ENCODE data around the gene ARHGAP28. TPM values are rescaled to one million over a fixed set of nuclear protein-coding genes. Genes with fewer than 3 reads are reported as not detected.

The ARHGAP28 gene
- polyA plus RNA-seq, 1 experiment: 5.3 TPM

- POLR2A ChIA-PET: interaction anchor here (0.6 kb wide), 1 partner anchor 211 kb away, joined by 13 read pairs; no protein-coding TSS in a partner anchor
- Histone ChIP-seq H3K36me3 (ENCODE audit: control insufficient read depth, insufficient read depth, low read length) (no peaks in the 10 kb centered on the region), H3K4me3 (ENCODE audit: low read depth, low read length) (no peak overlapping the region), H3K27me3 (ENCODE audit: control insufficient read depth, insufficient read depth, low read length) (no peaks in the 10 kb centered on the region)
- CTCF ChIA-PET: interaction anchor here (0.6 kb wide), 1 partner anchor 72 kb away, joined by 3 read pairs; no protein-coding TSS in a partner anchor
- no peak for DNase-seq (ENCODE audit: low read depth)
- TF ChIP-seq, protein P1, sequence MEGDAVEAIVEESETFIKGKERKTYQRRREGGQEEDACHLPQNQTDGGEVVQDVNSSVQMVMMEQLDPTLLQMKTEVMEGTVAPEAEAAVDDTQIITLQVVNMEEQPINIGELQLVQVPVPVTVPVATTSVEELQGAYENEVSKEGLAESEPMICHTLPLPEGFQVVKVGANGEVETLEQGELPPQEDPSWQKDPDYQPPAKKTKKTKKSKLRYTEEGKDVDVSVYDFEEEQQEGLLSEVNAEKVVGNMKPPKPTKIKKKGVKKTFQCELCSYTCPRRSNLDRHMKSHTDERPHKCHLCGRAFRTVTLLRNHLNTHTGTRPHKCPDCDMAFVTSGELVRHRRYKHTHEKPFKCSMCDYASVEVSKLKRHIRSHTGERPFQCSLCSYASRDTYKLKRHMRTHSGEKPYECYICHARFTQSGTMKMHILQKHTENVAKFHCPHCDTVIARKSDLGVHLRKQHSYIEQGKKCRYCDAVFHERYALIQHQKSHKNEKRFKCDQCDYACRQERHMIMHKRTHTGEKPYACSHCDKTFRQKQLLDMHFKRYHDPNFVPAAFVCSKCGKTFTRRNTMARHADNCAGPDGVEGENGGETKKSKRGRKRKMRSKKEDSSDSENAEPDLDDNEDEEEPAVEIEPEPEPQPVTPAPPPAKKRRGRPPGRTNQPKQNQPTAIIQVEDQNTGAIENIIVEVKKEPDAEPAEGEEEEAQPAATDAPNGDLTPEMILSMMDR (IDR thresholded peaks at IDR 0.05; ENCODE audit: insufficient read depth, low read depth, low read length): no peak
Observed at GRCh38 chr18:6951336-6952090, 222.0 kb downstream of the ARHGAP28 start.

- Histone ChIP-seq H3K36me3 (ENCODE audit: control insufficient read depth, insufficient read depth, low read length) (no peaks in the 10 kb centered on the region), H3K27me3 (ENCODE audit: control insufficient read depth, insufficient read depth, low read length) (no peaks in the 10 kb centered on the region), H3K4me3 (ENCODE audit: low read depth, low read length) (no peak overlapping the region)
- TF ChIP-seq, protein P1 (IDR thresholded peaks at IDR 0.05; ENCODE audit: insufficient read depth, low read depth, low read length): no peak
- ChIA-PET CTCF (interaction anchor here (0.9 to 1.8 kb wide), 2 partner anchors 11 to 34 kb away, joined by 4 to 6 read pairs; no protein-coding TSS in a partner anchor), POLR2A (no interaction called here)
- DNase-seq (ENCODE audit: low read depth): no peak
Observed at GRCh38 chr18:6954501-6954900, 225.0 kb downstream of the ARHGAP28 start.

- H3K36me3 ChIP-seq (ENCODE audit: control insufficient read depth, insufficient read depth, low read length): no peaks in the 10 kb centered on the region
- TF ChIP-seq, protein P1 (IDR thresholded peaks at IDR 0.05; ENCODE audit: insufficient read depth, low read depth, low read length): no peak
- POLR2A ChIA-PET: no interaction called here
- CTCF ChIA-PET: interaction anchor here (1.8 kb wide), 1 partner anchor 35 kb away, joined by 6 read pairs; no protein-coding TSS in a partner anchor
- no peak for DNase-seq (ENCODE audit: low read depth)
- no peak overlapping the region for H3K4me3 ChIP-seq (ENCODE audit: low read depth, low read length)
- no peaks in the 10 kb centered on the region for H3K27me3 ChIP-seq (ENCODE audit: control insufficient read depth, insufficient read depth, low read length)
Observed at GRCh38 chr18:6955304-6955703, 225.8 kb downstream of the ARHGAP28 start.

GRCh38 chr18:6956495-6956894 is 227.0 kb downstream of the ARHGAP28 start:
- no peaks in the 10 kb centered on the region for H3K36me3 ChIP-seq (ENCODE audit: control insufficient read depth, insufficient read depth, low read length)
- DNase-seq (ENCODE audit: low read depth): no peak
- ChIA-PET POLR2A (no interaction called here), CTCF (interaction anchor here (0.8 kb wide), 1 partner anchor 221 kb away, joined by 3 read pairs; no protein-coding TSS in a partner anchor)
- H3K27me3 ChIP-seq (ENCODE audit: control insufficient read depth, insufficient read depth, low read length): no peaks in the 10 kb centered on the region
- H3K4me3 ChIP-seq (ENCODE audit: low read depth, low read length): no peak overlapping the region
- TF ChIP-seq, protein P1 (IDR thresholded peaks at IDR 0.05; ENCODE audit: insufficient read depth, low read depth, low read length): no peak

GRCh38 chr18:6956999-6957398 is 227.5 kb downstream of the ARHGAP28 start:
- Histone ChIP-seq H3K36me3 (ENCODE audit: control insufficient read depth, insufficient read depth, low read length) (no peaks in the 10 kb centered on the region), H3K4me3 (ENCODE audit: low read depth, low read length) (no peak overlapping the region), H3K27me3 (ENCODE audit: control insufficient read depth, insufficient read depth, low read length) (no peaks in the 10 kb centered on the region)
- TF ChIP-seq, protein P1 (IDR thresholded peaks at IDR 0.05; ENCODE audit: insufficient read depth, low read depth, low read length): no peak
- ChIA-PET CTCF (interaction anchor here (0.8 to 1.1 kb wide), 2 partner anchors 17 to 220 kb away, joined by 3 read pairs; no protein-coding TSS in a partner anchor), POLR2A (no interaction called here)
- DNase-seq (ENCODE audit: low read depth): no peak

Measured in BJ (cell line).